Uterus (tissue), 2 donors: Measurements from ENCODE around the gene KSR2.

ENCODE experiments used
- POLR2A ChIP-seq, 2 donors: fragments of 450-650 bp; IDR thresholded peaks; one replicate each; pipeline ENCODE4 v1.6.1; 2016; ENCODE audit warnings: antibody characterized with exemption in 2 of 2, mild to moderate bottlenecking in 1 of 2, moderate library complexity in 1 of 2
- TF ChIP-seq, protein P1 (sequence below), 4 experiments: fragments of 200-600 bp in 2 of 4; fragments of 450-650 bp in 2 of 4; sonication (generic) in 2 of 4; IDR thresholded peaks; one replicate each; pipeline ENCODE4 v1.5.1; 2016 to 2019; ENCODE audit warnings: antibody characterized with exemption in 4 of 4, mild to moderate bottlenecking in 2 of 4, moderate library complexity in 1 of 4

DNA sequence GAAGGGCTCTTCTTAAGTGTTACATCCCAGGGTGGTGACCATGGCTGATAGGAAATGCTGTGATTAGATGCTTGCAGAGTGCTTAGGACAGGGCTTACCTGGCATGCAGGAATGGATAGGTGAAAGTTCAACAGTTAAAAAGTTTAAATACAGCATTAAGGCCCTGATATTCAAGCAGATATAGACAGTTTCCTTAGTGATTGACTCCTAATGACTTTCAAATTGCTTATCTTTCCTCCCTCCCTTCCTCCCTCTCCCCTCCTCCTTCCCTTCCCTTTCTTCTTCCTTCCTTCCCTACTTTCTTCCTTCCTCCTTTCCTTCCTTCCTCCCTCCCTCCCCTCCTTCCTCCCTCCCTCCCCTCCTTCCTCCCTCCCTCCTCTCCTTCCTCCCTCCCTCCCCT is 362.8 kb downstream of the KSR2 start:
- TF ChIP-seq, protein P1, sequence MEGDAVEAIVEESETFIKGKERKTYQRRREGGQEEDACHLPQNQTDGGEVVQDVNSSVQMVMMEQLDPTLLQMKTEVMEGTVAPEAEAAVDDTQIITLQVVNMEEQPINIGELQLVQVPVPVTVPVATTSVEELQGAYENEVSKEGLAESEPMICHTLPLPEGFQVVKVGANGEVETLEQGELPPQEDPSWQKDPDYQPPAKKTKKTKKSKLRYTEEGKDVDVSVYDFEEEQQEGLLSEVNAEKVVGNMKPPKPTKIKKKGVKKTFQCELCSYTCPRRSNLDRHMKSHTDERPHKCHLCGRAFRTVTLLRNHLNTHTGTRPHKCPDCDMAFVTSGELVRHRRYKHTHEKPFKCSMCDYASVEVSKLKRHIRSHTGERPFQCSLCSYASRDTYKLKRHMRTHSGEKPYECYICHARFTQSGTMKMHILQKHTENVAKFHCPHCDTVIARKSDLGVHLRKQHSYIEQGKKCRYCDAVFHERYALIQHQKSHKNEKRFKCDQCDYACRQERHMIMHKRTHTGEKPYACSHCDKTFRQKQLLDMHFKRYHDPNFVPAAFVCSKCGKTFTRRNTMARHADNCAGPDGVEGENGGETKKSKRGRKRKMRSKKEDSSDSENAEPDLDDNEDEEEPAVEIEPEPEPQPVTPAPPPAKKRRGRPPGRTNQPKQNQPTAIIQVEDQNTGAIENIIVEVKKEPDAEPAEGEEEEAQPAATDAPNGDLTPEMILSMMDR (IDR thresholded peaks at IDR 0.05) = no peak
- no peak for TF ChIP-seq POLR2A (IDR thresholded peaks at IDR 0.05)
